K562 (cell line): ENCODE results near the gene BRCA1.

ENCODE experiments used
- ELF1 ChIP-seq: fragments of 200-800 bp; sonication (Bioruptor generic); IDR thresholded peaks from 2 replicates; pipeline ENCODE4 v1.6.1; 2016; ENCODE audit warnings: missing genetic modification characterization, missing compliant biosample characterization
- EWSR1 ChIP-seq: fragments of 450-650 bp; IDR thresholded peaks from 2 replicates; pipeline ENCODE4 v1.6.1; 2018; ENCODE audit warnings: borderline replicate concordance, mild to moderate bottlenecking, low read depth, moderate library complexity; ENCODE audit not compliant: partially characterized antibody
- MAX ChIP-seq: sonication (generic); formaldehyde crosslinking; IDR thresholded peaks from 2 replicates; pipeline ENCODE4 v1.9.0; 2022; ENCODE audit warnings: mild to moderate bottlenecking, missing genetic modification reagents
- NBN ChIP-seq: fragments of 450-650 bp; IDR thresholded peaks from 2 replicates; pipeline ENCODE4 v1.6.1; 2016; ENCODE audit warnings: low read depth, mild to moderate bottlenecking
- POLR2A ChIP-seq: fragments of 450-650 bp; conservative IDR thresholded peaks from 2 replicates; pipeline ENCODE4 v1.6.1; 2016
- TCF7L2 ChIP-seq: fragments of 150-350 bp; IDR thresholded peaks from 2 replicates; pipeline ENCODE4 v1.6.1; 2016; ENCODE audit warnings: low read depth, mild to moderate bottlenecking, low read length, moderate library complexity
- USF2 ChIP-seq: sonication (generic); formaldehyde crosslinking; IDR thresholded peaks from 2 replicates; pipeline ENCODE4 v1.5.0; 2020; ENCODE audit warnings: missing genetic modification reagents
- ZNF384 ChIP-seq: IDR thresholded peaks from 2 replicates; pipeline ENCODE4 v1.6.1; 2012; ENCODE audit warnings: low read depth, low read length, improper control_type of control experiment

- no peak for TF ChIP-seq USF2 (CRISPR knock-in tag)
- TF ChIP-seq POLR2A, result no peak
- no peak for TF ChIP-seq TCF7L2
- TF ChIP-seq NBN, result no peak
- no peak for TF ChIP-seq EWSR1
- no peak for TF ChIP-seq MAX (CRISPR knock-in tag)
- no peak for TF ChIP-seq ZNF384
- no peak for TF ChIP-seq ELF1 (tag)
Observed at GRCh38 chr17:43056051-43056450, 69.1 kb downstream of the BRCA1 start.
